Measurements from ENCODE around the gene B4GALT7.
"Not testable (repeated sequence)": the region's sequence is repeated elsewhere in the genome, so short reads cannot be mapped to it uniquely, and the experiment has no call there.

The B4GALT7 gene

GRCh38 chr5:177651235-177651634 lies 51.3 kb downstream of the B4GALT7 start:
- not testable (repeated sequence) for H2AFZ ChIP-seq (ENCODE audit: low read length, unreplicated experiment); H3K4me3 ChIP-seq (ENCODE audit: low read depth, low read length); H3K36me3 ChIP-seq (ENCODE audit: insufficient read depth, low read length); H3K4me1 ChIP-seq (ENCODE audit: control insufficient read depth, insufficient read depth, low read length, unreplicated experiment); H3K27me3 ChIP-seq (ENCODE audit: insufficient read depth, low read length); H3K79me2 ChIP-seq (ENCODE audit: control insufficient read depth, insufficient read depth, low read length, unreplicated experiment); H3K27ac ChIP-seq (ENCODE audit: low read depth, low read length)

DNA sequence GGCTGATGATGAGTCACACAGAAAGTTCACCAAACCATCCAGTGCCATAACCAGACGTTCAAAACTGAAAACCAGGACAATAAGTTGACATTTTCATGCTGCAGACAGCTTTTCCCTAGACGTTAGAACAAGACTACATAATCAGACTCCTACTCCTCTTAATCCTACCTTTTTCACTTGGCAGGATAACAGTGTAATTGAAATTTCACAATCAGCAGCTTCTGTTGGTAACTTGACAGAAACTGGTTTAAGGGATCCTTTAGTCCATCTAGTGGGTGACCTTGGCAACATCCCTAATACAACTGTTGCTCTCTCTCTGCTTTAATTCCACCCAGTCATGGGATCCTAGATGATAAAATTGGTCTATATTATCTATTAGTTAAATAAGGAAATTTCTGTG lies 57.9 kb downstream of the B4GALT7 start:
- not testable (repeated sequence) for H3K27me3 ChIP-seq (ENCODE audit: insufficient read depth, low read length); H3K27ac ChIP-seq (ENCODE audit: low read depth, low read length); H3K79me2 ChIP-seq (ENCODE audit: control insufficient read depth, insufficient read depth, low read length, unreplicated experiment); H2AFZ ChIP-seq (ENCODE audit: low read length, unreplicated experiment); H3K4me1 ChIP-seq (ENCODE audit: control insufficient read depth, insufficient read depth, low read length, unreplicated experiment); H3K36me3 ChIP-seq (ENCODE audit: insufficient read depth, low read length); H3K4me3 ChIP-seq (ENCODE audit: low read depth, low read length)

DNA sequence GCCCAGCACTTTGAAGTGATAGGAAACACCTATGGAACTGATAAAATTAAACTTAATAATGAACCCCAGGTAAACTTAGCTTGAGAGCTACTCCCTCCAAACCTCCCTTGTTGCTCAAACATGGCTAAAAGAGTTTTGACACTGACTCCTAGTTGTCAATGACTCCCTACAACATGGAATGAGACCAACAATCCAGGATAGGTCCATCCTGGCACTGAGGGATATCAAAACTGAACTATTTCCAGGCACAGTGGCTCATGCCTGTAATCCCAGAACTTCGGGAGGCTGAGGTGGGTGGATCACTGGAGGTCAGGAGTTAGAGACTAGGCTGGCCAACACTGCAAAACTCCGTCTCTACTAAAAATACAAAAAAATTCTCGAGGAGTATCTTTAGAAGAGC lies 58.6 kb downstream of the B4GALT7 start:
- not testable (repeated sequence) for H3K36me3 ChIP-seq (ENCODE audit: insufficient read depth, low read length); H2AFZ ChIP-seq (ENCODE audit: low read length, unreplicated experiment); H3K79me2 ChIP-seq (ENCODE audit: control insufficient read depth, insufficient read depth, low read length, unreplicated experiment); H3K27me3 ChIP-seq (ENCODE audit: insufficient read depth, low read length); H3K27ac ChIP-seq (ENCODE audit: low read depth, low read length); H3K4me1 ChIP-seq (ENCODE audit: control insufficient read depth, insufficient read depth, low read length, unreplicated experiment); H3K4me3 ChIP-seq (ENCODE audit: low read depth, low read length)

All from ACC112 (cell line).